Aorta (tissue), 5 donors: ENCODE measurements around the gene MUC22. TPM values are rescaled to one million over a fixed set of nuclear protein-coding genes. Genes with fewer than 3 reads are reported as not detected.
"Not testable (repeated sequence)": the region's sequence is repeated elsewhere in the genome, so short reads cannot be mapped to it uniquely, and the experiment has no call there.

Experiments
- ATAC-seq: fragments of 200-7000 bp; cut with Tn5 transposase; one replicate; pipeline ENCODE4 v1.9.1; 2022; ENCODE audit warnings: moderate library complexity; ENCODE audit not compliant: low FRiP score
- DNase-seq, 2 donors: peaks; one replicate each; pipeline ENCODE4 v3.0.0-alpha.2; 2020
- H3K27ac ChIP-seq, 2 donors: one replicate each; pipeline ENCODE4 v1.5.1; 2013; ENCODE audit warnings: low read length in 2 of 2, mild to moderate bottlenecking in 2 of 2, moderate library complexity in 2 of 2, control low read depth in 1 of 2, inconsistent platforms in 1 of 2, low read depth in 1 of 2
- H3K27me3 ChIP-seq, 2 donors: one replicate each; pipeline ENCODE4 v1.6.1; 2013; ENCODE audit warnings: control low read depth in 1 of 2, low read length in 1 of 2, mild to moderate bottlenecking in 1 of 2, moderate library complexity in 1 of 2; ENCODE audit not compliant: insufficient read depth in 2 of 2, control insufficient read depth in 1 of 2
- H3K36me3 ChIP-seq, 2 donors: one replicate each; pipeline ENCODE4 v1.6.1; 2013; ENCODE audit warnings: control low read depth in 1 of 2, low read length in 1 of 2, mild to moderate bottlenecking in 1 of 2; ENCODE audit not compliant: insufficient read depth in 2 of 2, control insufficient read depth in 1 of 2
- H3K4me1 ChIP-seq, 2 donors: one replicate each; pipeline ENCODE4 v1.6.1; 2013; ENCODE audit warnings: low read length in 2 of 2, control low read depth in 1 of 2, mild to moderate bottlenecking in 1 of 2, moderate library complexity in 1 of 2; ENCODE audit not compliant: insufficient read depth in 2 of 2, control insufficient read depth in 1 of 2
- H3K4me3 ChIP-seq, 2 donors: one replicate each; pipeline ENCODE4 v1.5.1; 2013; ENCODE audit warnings: low read length in 2 of 2, control low read depth in 1 of 2, mild to moderate bottlenecking in 1 of 2
- H3K9me3 ChIP-seq: one replicate; pipeline ENCODE4 v1.6.1; 2013; ENCODE audit warnings: mild to moderate bottlenecking, low read length; ENCODE audit not compliant: control insufficient read depth
- WGBS, 2 donors: extraction: QIAGEN DNeasy Blood & Tissue Kit; methylation state at CpG; one replicate each; pipeline ENCODE4 v1.1.7; 2013; 5-methylcytosine and 5-hydroxymethylcytosine counted together
- intact Hi-C, 2 donors: fragments of 100-400 bp; cut with DNase I; formaldehyde crosslinking; loops; one replicate each; pipeline versions ENCODE4 v1.14.2 to v1.15.0; 2022
- polyA plus RNA-seq, 2 donors: library from polyadenylated mRNA; stranded (reverse); fragments of 200-250 nt; gene quantifications; one replicate each; pipeline ENCODE4 v1.2.3, GENCODE V29; 2013
- total RNA-seq, 2 donors: library from RNA; stranded (reverse); fragmentation: NEBNext Ultra II Directional; extraction: Animal tissue kit (Norgen Biotek cat#: 25700); gene quantifications; one replicate each; pipeline ENCODE4 v1.2.1, GENCODE V29; 2021
- donor health status: healthy with polysubstance abuse.
- donor health status: Bipolar disorder and iron deficiency.
- donor health status: DM: no; HTN: no; CAD: no.
- donor health status: DM: no; HTN: no; CAD: no.
- donor health status: DM: yes; HTN: yes; CAD: no.

Gene MUC22
- total and polyA plus RNA-seq, 4 donors, result not detected

- H3K4me3 ChIP-seq, intact Hi-C loops, H3K9me3 ChIP-seq, H3K27ac ChIP-seq, ATAC-seq, H3K36me3 ChIP-seq, H3K4me1 ChIP-seq, DNase-seq, H3K27me3 ChIP-seq: not testable (repeated sequence)
- WGBS, 2 donors, result 92 to 94% methylated on average over 33 to 36 of the region's 36 CpGs
These were observed 10.5 kb downstream of the MUC22 start for GRCh38 chr6:31020631-31021255.

- H3K27ac ChIP-seq, ATAC-seq, H3K4me1 ChIP-seq, H3K9me3 ChIP-seq, intact Hi-C loops, DNase-seq, H3K36me3 ChIP-seq, H3K4me3 ChIP-seq, H3K27me3 ChIP-seq: not testable (repeated sequence)
- 79 to 80% methylated on average over 15 of the region's 15 CpGs for WGBS, 2 donors
These were observed 11.6 kb downstream of the MUC22 start for GRCh38 chr6:31021705-31022531.

GRCh38 chr6:31025595-31025994 lies 15.3 kb downstream of the MUC22 start:
- Histone ChIP-seq H3K4me1 (no peaks in the 10 kb centered on the region), H3K9me3 (no peaks in the 10 kb centered on the region), H3K27me3 (peaks cover 0 to 1% of the 10 kb centered on the region in 2 donors), H3K27ac (no peak overlapping the region), H3K36me3 (no peaks in the 10 kb centered on the region), H3K4me3 (no peak overlapping the region)
- 74 to 82% methylated on average over 4 of the region's 4 CpGs for WGBS, 2 donors
- intact Hi-C loops, result no loop called here
- no peak for DNase-seq
- ATAC-seq, result no peak

DNA sequence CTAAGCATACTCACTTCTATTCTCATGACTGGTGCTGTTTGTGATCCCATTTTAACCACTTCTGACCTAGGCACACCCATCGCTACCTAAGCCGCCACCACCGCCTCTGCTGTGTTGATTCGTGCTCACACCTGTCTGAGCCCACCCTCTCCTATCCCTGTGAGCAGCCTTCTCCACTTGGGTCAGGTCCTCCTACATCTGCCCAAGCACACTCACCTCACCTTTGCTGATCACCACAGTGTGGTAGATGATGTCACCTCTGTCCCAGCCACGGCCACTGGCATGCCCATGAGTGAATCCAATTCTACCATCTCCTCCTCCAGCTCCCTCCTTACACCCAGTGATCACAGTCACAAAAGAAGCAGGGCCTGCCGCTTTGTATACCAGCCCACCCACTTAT lies 20.8 kb downstream of the MUC22 start:
- Histone ChIP-seq H3K4me1 (no peaks in the 10 kb centered on the region), H3K27ac (no peak overlapping the region), H3K4me3 (no peak overlapping the region), H3K9me3 (no peaks in the 10 kb centered on the region), H3K27me3 (peaks cover 0 to 1% of the 10 kb centered on the region in 2 donors), H3K36me3 (no peaks in the 10 kb centered on the region)
- intact Hi-C loops, result no loop called here
- DNase-seq (no peak), ATAC-seq (no peak)
- 89 to 90% methylated on average over 6 of the region's 6 CpGs for WGBS, 2 donors

- no peak overlapping the region for H3K27ac ChIP-seq
- intact Hi-C loops, result no loop called here
- no peaks in the 10 kb centered on the region for H3K9me3 ChIP-seq
- no peaks in the 10 kb centered on the region for H3K36me3 ChIP-seq
- H3K4me3 ChIP-seq, result no peak overlapping the region
- 91 to 93% methylated on average over 4 of the region's 4 CpGs for WGBS, 2 donors
- H3K27me3 ChIP-seq, result peaks cover 0 to 1% of the 10 kb centered on the region in 2 donors
- ATAC-seq (no peak), DNase-seq (no peak)
- no peaks in the 10 kb centered on the region for H3K4me1 ChIP-seq
These were observed 22.8 kb downstream of the MUC22 start for GRCh38 chr6:31033075-31033474.

DNA sequence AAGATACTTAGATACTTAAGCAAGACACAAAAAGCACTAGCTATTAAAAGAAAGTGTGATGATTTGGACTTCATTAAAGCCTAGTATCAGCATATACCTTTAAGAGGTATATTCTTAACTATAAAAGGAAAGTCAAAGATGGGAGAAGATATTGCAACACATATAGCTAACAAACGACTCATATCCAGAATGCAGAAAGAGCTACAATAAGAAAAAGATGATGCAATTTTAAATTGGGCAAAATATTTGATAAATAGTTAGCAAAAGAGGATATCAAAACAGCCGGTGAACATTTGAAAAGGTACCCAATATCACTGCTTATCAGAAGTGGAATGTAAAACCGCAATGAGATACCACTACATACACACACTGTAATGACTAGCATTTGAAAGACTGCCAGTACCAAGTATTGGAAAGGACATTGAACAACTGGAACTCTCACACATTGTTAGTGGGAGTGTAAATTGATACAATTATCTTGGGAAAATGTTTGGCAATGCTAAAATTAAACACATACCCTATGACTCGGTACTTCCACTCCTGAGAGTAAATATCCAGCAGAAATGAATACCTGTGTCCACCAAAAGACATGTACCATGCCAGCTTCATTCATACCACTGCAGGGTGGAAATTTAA lies 25.7 kb downstream of the MUC22 start:
- DNase-seq (no peak), ATAC-seq (no peak)
- no peak overlapping the region for H3K4me3 ChIP-seq
- H3K4me1 ChIP-seq, result no peaks in the 10 kb centered on the region
- H3K27ac ChIP-seq, result no peak overlapping the region
- no peaks in the 10 kb centered on the region for H3K9me3 ChIP-seq
- intact Hi-C loops, result no loop called here
- 38 to 40% methylated on average over 4 of the region's 4 CpGs for WGBS, 2 donors
- no peaks in the 10 kb centered on the region for H3K36me3 ChIP-seq
- H3K27me3 ChIP-seq, result no peaks in the 10 kb centered on the region

DNA sequence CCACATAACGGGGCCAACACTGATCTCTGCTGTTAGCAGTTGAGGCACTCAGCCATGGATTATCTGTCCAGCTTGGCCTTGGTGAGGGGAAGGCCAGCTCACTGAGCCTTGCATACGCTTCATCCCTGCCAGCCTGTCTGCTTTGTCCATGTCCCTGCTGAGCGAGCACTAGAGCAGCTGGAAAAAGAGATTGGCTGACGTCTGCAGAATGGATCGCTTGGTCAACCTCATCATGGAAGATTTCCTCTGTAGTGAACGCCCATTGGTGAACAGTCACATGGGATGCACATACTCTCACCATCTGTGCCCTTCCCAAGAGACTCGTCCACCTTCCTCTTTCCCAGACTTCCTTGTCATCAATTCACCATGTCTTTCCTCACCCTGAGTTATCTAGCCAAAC lies 26.9 kb downstream of the MUC22 start:
- intact Hi-C loops, result no loop called here
- H3K27me3 ChIP-seq, result no peaks in the 10 kb centered on the region
- H3K4me1 ChIP-seq, result no peaks in the 10 kb centered on the region
- no peaks in the 10 kb centered on the region for H3K36me3 ChIP-seq
- DNase-seq (no peak), ATAC-seq (no peak)
- no peaks in the 10 kb centered on the region for H3K9me3 ChIP-seq
- WGBS, 2 donors, result 68 to 76% methylated on average over 7 of the region's 7 CpGs
- H3K27ac ChIP-seq, result no peak overlapping the region
- no peak overlapping the region for H3K4me3 ChIP-seq

DNA sequence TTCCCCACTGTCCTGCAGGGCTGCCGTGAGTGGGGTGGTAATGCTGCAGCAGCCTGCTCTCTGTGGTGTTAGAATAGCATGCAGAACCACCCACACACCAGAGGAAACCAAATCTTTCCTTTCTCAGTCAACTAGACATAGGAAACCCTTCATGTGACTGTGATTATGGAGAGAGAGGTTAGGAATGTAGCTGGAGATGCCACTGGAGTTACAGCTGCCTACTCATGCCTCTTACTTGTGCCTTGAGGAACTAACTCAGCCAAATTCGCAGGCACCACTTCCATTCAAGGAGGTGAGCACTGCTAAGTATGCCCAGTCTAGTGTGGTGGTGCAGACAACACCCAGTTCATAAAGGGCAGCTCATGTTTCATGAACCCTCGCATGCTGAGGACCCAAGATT lies 27.4 kb downstream of the MUC22 start:
- no peaks in the 10 kb centered on the region for H3K27me3 ChIP-seq
- intact Hi-C loops, result no loop called here
- 37 to 45% methylated on average over 3 of the region's 3 CpGs for WGBS, 2 donors
- H3K4me1 ChIP-seq, result no peaks in the 10 kb centered on the region
- DNase-seq, result no peak
- H3K4me3 ChIP-seq, result no peak overlapping the region
- ATAC-seq, result no peak
- no peaks in the 10 kb centered on the region for H3K9me3 ChIP-seq
- no peak overlapping the region for H3K27ac ChIP-seq
- no peaks in the 10 kb centered on the region for H3K36me3 ChIP-seq
